HepG2 (cell line): ENCODE results near the gene TAF1A. TPM values are rescaled to one million over a fixed set of nuclear protein-coding genes. Genes with fewer than 3 reads are reported as not detected.

Source experiments
- ATAC-seq: fragments of 200-7000 bp; cut with Tn5 transposase; 3 replicates; pipeline ENCODE4 v1.9.1; 2020; ENCODE audit warnings: mild to moderate bottlenecking, moderate library complexity
- BruUV-seq: library from RNA; stranded (reverse); fragments of 400-500 nt; replicated peaks from 2 replicates; lab custom pipeline; 2021; lab: Mats Ljungman, UMichigan
- CTCF ChIA-PET: fragments of 300-600 bp; formaldehyde crosslinking; extraction: SDS; loops from one replicate; lab custom pipeline; 2021; ENCODE audit warnings: low total read pairs, inconsistent platforms, low intra/inter-chr PET ratio; lab: Yijun Ruan, JAX
- POLR2A ChIA-PET: fragments of 350-600 bp; sonication (Branson Sonifier 250); formaldehyde crosslinking; loops from one replicate; lab custom pipeline; 2020; ENCODE audit warnings: antibody characterized with exemption, inconsistent platforms; lab: Yijun Ruan, JAX
- DNase-seq: peaks from one replicate; pipeline ENCODE4 v3.0.0-alpha.2; 2015; ENCODE audit warnings: low spot score
- FAIRE-seq: peaks from 3 replicates; lab custom pipeline; 2011; peaks lifted over from hg19 to GRCh38; lab: Jason Lieb, UNC
- H2AFZ ChIP-seq: one replicate; pipeline ENCODE4 v1.6.1; 2011; ENCODE audit warnings: low read length, inconsistent platforms
- H3K27ac ChIP-seq: fragments of 300-600 bp; 3 replicates; pipeline ENCODE4 v1.8.0; 2011; ENCODE audit warnings: mixed run types, mild to moderate bottlenecking, mixed read lengths, low read length, inconsistent platforms; ENCODE audit not compliant: insufficient read depth; ENCODE audit errors: extremely low read length
- H3K27me3 ChIP-seq, 2 experiments: fragments of 200-600 bp in 1 of 2; 2 replicates in 1 of 2; 3 replicates in 1 of 2; pipeline versions ENCODE4 v1.6.0 to v1.8.0; 2011; ENCODE audit warnings: low read length in 2 of 2, mild to moderate bottlenecking in 2 of 2, moderate library complexity in 2 of 2, inconsistent platforms in 1 of 2; ENCODE audit not compliant: insufficient read depth in 2 of 2, control insufficient read depth in 1 of 2
- H3K36me3 ChIP-seq, 2 experiments: fragments of 200-600 bp in 1 of 2; replicated peaks in 1 of 2; 2 replicates in 1 of 2; 3 replicates in 1 of 2; pipeline versions ENCODE4 v1.5.1 to v1.8.0; 2011; ENCODE audit warnings: low read length in 2 of 2, inconsistent platforms in 1 of 2; ENCODE audit not compliant: insufficient read depth in 2 of 2, control insufficient read depth in 1 of 2
- H3K4me1 ChIP-seq: 2 replicates; pipeline ENCODE4 v1.5.1; 2012; ENCODE audit warnings: low read length, inconsistent platforms; ENCODE audit not compliant: insufficient read depth
- H3K4me2 ChIP-seq: 2 replicates; pipeline ENCODE4 v1.6.0; 2011; ENCODE audit warnings: low read depth, low read length, inconsistent platforms
- H3K4me3 ChIP-seq, 3 experiments: fragments of 200-600 bp in 1 of 3; sonication (generic), shearing (Covaris generic) in 1 of 3; replicated peaks in 1 of 3; 2 replicates each; pipeline ENCODE4 v1.5.1; 2011 to 2016; ENCODE audit warnings: low read length in 3 of 3, inconsistent platforms in 2 of 3, low read depth in 2 of 3, mild to moderate bottlenecking in 2 of 3, control low read depth in 1 of 3, mixed read lengths in 1 of 3; ENCODE audit not compliant: insufficient read depth in 1 of 3
- H3K79me2 ChIP-seq: one replicate; pipeline ENCODE4 v1.6.1; 2011; ENCODE audit warnings: low read length, inconsistent platforms; ENCODE audit not compliant: insufficient read depth
- H3K9ac ChIP-seq: 2 replicates; pipeline ENCODE4 v1.6.0; 2011; ENCODE audit warnings: mild to moderate bottlenecking, low read depth, low read length, inconsistent platforms; ENCODE audit not compliant: insufficient read depth
- H3K9me3 ChIP-seq: 2 replicates; pipeline ENCODE4 v1.5.1; 2012; ENCODE audit warnings: mild to moderate bottlenecking, low read length
- H4K20me1 ChIP-seq: 2 replicates; pipeline ENCODE4 v1.6.0; 2011; ENCODE audit warnings: inconsistent platforms, mild to moderate bottlenecking, low read length, moderate library complexity; ENCODE audit not compliant: insufficient read depth
- AKAP8 ChIP-seq: sonication (generic); formaldehyde crosslinking; IDR thresholded peaks from 2 replicates; pipeline ENCODE4 v1.5.1; 2020; ENCODE audit warnings: mild to moderate bottlenecking, missing genetic modification reagents
- MAF1 ChIP-seq: sonication (generic); formaldehyde crosslinking; IDR thresholded peaks from 2 replicates; pipeline ENCODE4 v1.5.0; 2020; ENCODE audit warnings: missing genetic modification reagents, borderline replicate concordance
- NR2F1 ChIP-seq, 2 experiments: fragments of 450-650 bp in 1 of 2; formaldehyde crosslinking in 1 of 2; IDR thresholded peaks; 2 replicates each; pipeline versions ENCODE4 v1.5.0 to v1.6.1; 2016 to 2020; ENCODE audit warnings: mild to moderate bottlenecking in 1 of 2, missing compliant biosample characterization in 1 of 2, missing genetic modification reagents in 1 of 2, moderate library complexity in 1 of 2
- NR3C1 ChIP-seq: sonication (generic); formaldehyde crosslinking; IDR thresholded peaks from 2 replicates; pipeline ENCODE4 v1.4.0; 2020; ENCODE audit warnings: missing genetic modification reagents
- ZBTB7B ChIP-seq: sonication (generic); formaldehyde crosslinking; IDR thresholded peaks from 2 replicates; pipeline ENCODE4 v1.4.0; 2020; ENCODE audit warnings: missing genetic modification reagents
- ZFP36L2 ChIP-seq: sonication (generic); formaldehyde crosslinking; IDR thresholded peaks from 2 replicates; pipeline ENCODE4 v1.4.0; 2020; ENCODE audit warnings: missing genetic modification reagents
- ZNF510 ChIP-seq: sonication (generic); formaldehyde crosslinking; IDR thresholded peaks from 2 replicates; pipeline ENCODE4 v1.4.0; 2020; ENCODE audit warnings: low read depth, mild to moderate bottlenecking, missing genetic modification reagents
- WGBS: methylation state at CpG from one replicate; pipeline ENCODE4 v1.1.6; 2017; ENCODE audit warnings: low lambda C conversion rate; 5-methylcytosine and 5-hydroxymethylcytosine counted together
- in situ Hi-C: cut with HindIII; loops from 2 replicates; pipeline ENCODE4 v1.10.0; 2017; ENCODE audit warnings: low pct_unique_long_range_greater_than_20kb; ENCODE audit not compliant: extremely low pct_ligation_motif_present
- intact Hi-C: fragments of 100-400 bp; cut with micrococcal nuclease; formaldehyde crosslinking; loops from one replicate; pipeline ENCODE4 v1.10.0; 2022; ENCODE audit not compliant: unreplicated experiment
- polyA plus RNA-seq, 8 experiments: library from polyadenylated mRNA; depleted of rRNA in 3 of 8; stranded (reverse) in 7 of 8; unstranded in 1 of 8; fragments of >200 nt; fragmentation: Illumina TruSeq in 4 of 8; extraction: Trizol in 4 of 8; gene quantifications; 2 replicates each; pipeline versions ENCODE4 v1.2.1 to v1.2.3, GENCODE V29; 2011 to 2016; ENCODE audit warnings: low read depth in 4 of 8, missing spikeins in 1 of 8, mixed read lengths in 1 of 8; ENCODE audit not compliant: insufficient read depth in 1 of 8
- total RNA-seq, 5 experiments: library from RNA; depleted of rRNA; stranded (reverse); fragments of >200 nt; fragmentation: Illumina TruSeq; extraction: Trizol; gene quantifications; 2 replicates each; pipeline ENCODE4 v1.2.3, GENCODE V29; 2016; ENCODE audit warnings: low read depth in 1 of 5
- TF ChIP-seq, protein P1 (sequence below): sonication (generic); formaldehyde crosslinking; IDR thresholded peaks from 2 replicates; pipeline ENCODE4 v1.4.0; 2020; ENCODE audit warnings: mild to moderate bottlenecking, missing genetic modification reagents

The TAF1A gene
- total and polyA plus RNA-seq, 2 of the 13 experiments (the other 11 are each of a cell fraction or from before 2014, with no cell fraction given): 3.3 to 10.7 TPM

DNA sequence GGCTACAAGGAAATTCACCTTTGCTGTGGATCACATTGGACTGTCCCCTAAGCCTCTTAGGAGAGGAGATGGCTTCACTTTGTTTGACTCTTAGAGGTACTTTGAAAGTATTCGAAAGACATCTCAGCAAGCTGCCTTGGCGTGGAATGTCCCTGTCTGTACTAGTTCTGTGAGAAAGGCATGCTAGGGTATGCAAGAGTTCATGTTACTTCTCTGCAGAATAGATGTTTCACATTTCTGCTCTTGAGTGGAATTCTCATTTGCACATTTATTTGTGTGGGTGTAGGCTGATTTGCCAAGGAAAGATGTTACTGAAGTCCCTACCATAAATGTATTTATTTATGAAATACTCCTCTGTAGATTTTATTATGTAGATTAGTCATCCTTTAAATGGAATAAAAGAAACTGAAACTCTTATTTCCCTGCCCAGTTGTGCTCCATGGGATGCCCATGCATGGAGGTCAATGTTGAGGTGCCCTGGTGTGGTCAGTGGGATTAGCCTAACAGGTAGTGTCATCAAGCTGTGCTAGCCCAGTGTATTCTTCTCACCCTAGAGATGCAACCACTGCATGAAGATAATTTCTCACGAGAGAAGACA, 42.0 kb upstream of the TAF1A start:
- H3K79me2 ChIP-seq: no peaks in the 10 kb centered on the region
- CTCF ChIA-PET: interaction anchor here (4.8 kb wide), 1 partner anchor 166 kb away, joined by 44 read pairs; no protein-coding TSS in a partner anchor
- no peaks in the 10 kb centered on the region for H4K20me1 ChIP-seq
- H3K9me3 ChIP-seq: no peaks in the 10 kb centered on the region
- H3K4me1 ChIP-seq: no peaks in the 10 kb centered on the region
- peaks cover 16 to 88% of the 10 kb centered on the region in 2 experiments for H3K36me3 ChIP-seq
- H3K27me3 ChIP-seq: no peaks in the 10 kb centered on the region
- BruUV-seq: no TSS peak
- TF ChIP-seq AKAP8 (CRISPR knock-in tag) (no peak), ZFP36L2 (CRISPR knock-in tag) (no peak), ZBTB7B (CRISPR knock-in tag) (no peak), ZNF510 (CRISPR knock-in tag) (no peak), NR3C1 (CRISPR knock-in tag) (no peak), NR2F1 (CRISPR knock-in tag; IDR thresholded peaks at IDR 0.05) (no peak), MAF1 (CRISPR knock-in tag) (no peak)
- TF ChIP-seq, protein P1, sequence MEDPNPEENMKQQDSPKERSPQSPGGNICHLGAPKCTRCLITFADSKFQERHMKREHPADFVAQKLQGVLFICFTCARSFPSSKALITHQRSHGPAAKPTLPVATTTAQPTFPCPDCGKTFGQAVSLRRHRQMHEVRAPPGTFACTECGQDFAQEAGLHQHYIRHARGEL (CRISPR knock-in tag): no peak
- no peak overlapping the region for H3K27ac ChIP-seq
- intact Hi-C loops: no loop called here
- no peak overlapping the region for H3K9ac ChIP-seq
- H2AFZ ChIP-seq: no peak overlapping the region
- DNase-seq: no peak
- WGBS: 97% methylated on average over 3 of the region's 3 CpGs
- no peak for ATAC-seq
- in situ Hi-C loops: loop anchor here (5.0 kb wide), 1 partner anchor 164 kb away; no protein-coding TSS in a partner anchor
- H3K4me2 ChIP-seq: no peak overlapping the region
- no peak for FAIRE-seq
- POLR2A ChIA-PET: no interaction called here
- H3K4me3 ChIP-seq: no peak overlapping the region
